KMS-11 (cell line): ENCODE results near the gene DIS3L2.

ENCODE experiments used
- H2AFZ ChIP-seq: fragments of 200-600 bp; sonication (generic); 2 replicates; pipeline ENCODE4 v1.6.1; 2016; ENCODE audit warnings: antibody characterized with exemption, mixed run types, low read depth
- H3K27ac ChIP-seq: fragments of 200-600 bp; sonication (generic); 2 replicates; pipeline ENCODE4 v1.6.1; 2016; ENCODE audit warnings: mild to moderate bottlenecking, mixed run types
- H3K27me3 ChIP-seq: fragments of 200-600 bp; sonication (generic); 2 replicates; pipeline ENCODE4 v1.6.1; 2017; ENCODE audit warnings: mild to moderate bottlenecking, low read depth, mixed run types, moderate library complexity; ENCODE audit not compliant: insufficient read depth
- H3K36me3 ChIP-seq: fragments of 200-600 bp; sonication (generic); 2 replicates; pipeline ENCODE4 v1.6.1; 2017; ENCODE audit warnings: mild to moderate bottlenecking, mixed run types; ENCODE audit not compliant: insufficient read depth
- H3K4me1 ChIP-seq: fragments of 200-600 bp; sonication (generic); 2 replicates; pipeline ENCODE4 v1.6.1; 2016; ENCODE audit warnings: mild to moderate bottlenecking, low read depth, mixed run types; ENCODE audit not compliant: poor library complexity, severe bottlenecking
- H3K4me2 ChIP-seq: fragments of 200-600 bp; sonication (generic); 2 replicates; pipeline ENCODE4 v1.7.0; 2016; ENCODE audit warnings: mild to moderate bottlenecking, mixed run types
- H3K4me3 ChIP-seq: fragments of 200-600 bp; sonication (generic); IDR thresholded peaks from 2 replicates; pipeline ENCODE4 v1.6.1; 2017; ENCODE audit warnings: low read depth, low read length, mixed read lengths; ENCODE audit not compliant: insufficient read depth
- H3K79me2 ChIP-seq: fragments of 200-600 bp; sonication (generic); 2 replicates; pipeline ENCODE4 v1.6.1; 2016; ENCODE audit warnings: low read depth, mixed run types; ENCODE audit not compliant: insufficient read depth
- H3K9ac ChIP-seq: fragments of 200-600 bp; sonication (generic); 2 replicates; pipeline ENCODE4 v1.6.1; 2016; ENCODE audit warnings: mild to moderate bottlenecking, mixed run types
- H4K20me1 ChIP-seq: fragments of 200-600 bp; sonication (generic); 2 replicates; pipeline ENCODE4 v1.6.1; 2016; ENCODE audit warnings: mild to moderate bottlenecking, mixed run types; ENCODE audit not compliant: insufficient read depth
- TF ChIP-seq, protein P1 (sequence below): fragments of 200-600 bp; sonication (generic); conservative IDR thresholded peaks from 2 replicates; pipeline ENCODE4 v1.6.1; 2017; ENCODE audit warnings: low read depth, mild to moderate bottlenecking, antibody characterized with exemption, low read length, moderate library complexity, mixed read lengths

DIS3L2 gene

DNA sequence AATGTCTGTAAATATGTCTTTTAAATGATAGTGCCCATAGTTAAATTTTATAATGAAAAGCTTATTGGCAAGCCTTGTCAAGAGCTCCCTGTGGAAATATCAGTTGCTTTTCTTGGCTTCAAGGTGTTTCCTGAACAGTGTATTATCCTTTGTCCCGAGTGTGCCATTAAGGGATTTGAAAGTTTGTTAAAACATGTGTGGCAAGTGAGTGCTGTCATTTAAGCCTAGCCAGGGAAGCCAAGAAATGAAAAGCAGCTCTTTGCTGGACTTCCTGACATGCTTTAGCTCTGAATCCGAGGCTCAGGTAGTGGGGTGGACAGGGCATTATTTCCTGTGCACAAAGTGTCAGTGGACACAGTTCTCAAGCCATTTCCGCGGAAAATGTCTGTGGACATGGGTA, 111.5 kb downstream of the DIS3L2 start:
- TF ChIP-seq, protein P1, sequence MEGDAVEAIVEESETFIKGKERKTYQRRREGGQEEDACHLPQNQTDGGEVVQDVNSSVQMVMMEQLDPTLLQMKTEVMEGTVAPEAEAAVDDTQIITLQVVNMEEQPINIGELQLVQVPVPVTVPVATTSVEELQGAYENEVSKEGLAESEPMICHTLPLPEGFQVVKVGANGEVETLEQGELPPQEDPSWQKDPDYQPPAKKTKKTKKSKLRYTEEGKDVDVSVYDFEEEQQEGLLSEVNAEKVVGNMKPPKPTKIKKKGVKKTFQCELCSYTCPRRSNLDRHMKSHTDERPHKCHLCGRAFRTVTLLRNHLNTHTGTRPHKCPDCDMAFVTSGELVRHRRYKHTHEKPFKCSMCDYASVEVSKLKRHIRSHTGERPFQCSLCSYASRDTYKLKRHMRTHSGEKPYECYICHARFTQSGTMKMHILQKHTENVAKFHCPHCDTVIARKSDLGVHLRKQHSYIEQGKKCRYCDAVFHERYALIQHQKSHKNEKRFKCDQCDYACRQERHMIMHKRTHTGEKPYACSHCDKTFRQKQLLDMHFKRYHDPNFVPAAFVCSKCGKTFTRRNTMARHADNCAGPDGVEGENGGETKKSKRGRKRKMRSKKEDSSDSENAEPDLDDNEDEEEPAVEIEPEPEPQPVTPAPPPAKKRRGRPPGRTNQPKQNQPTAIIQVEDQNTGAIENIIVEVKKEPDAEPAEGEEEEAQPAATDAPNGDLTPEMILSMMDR, result no peak
- Histone ChIP-seq H3K27ac (no peak overlapping the region), H3K4me2 (no peak overlapping the region), H2AFZ (no peak overlapping the region), H3K9ac (no peak overlapping the region), H3K4me1 (peaks cover under 1% of the 10 kb centered on the region), H3K36me3 (no peaks in the 10 kb centered on the region), H4K20me1 (no peaks in the 10 kb centered on the region), H3K79me2 (no peaks in the 10 kb centered on the region), H3K27me3 (no peaks in the 10 kb centered on the region), H3K4me3 (no peak overlapping the region)

DNA sequence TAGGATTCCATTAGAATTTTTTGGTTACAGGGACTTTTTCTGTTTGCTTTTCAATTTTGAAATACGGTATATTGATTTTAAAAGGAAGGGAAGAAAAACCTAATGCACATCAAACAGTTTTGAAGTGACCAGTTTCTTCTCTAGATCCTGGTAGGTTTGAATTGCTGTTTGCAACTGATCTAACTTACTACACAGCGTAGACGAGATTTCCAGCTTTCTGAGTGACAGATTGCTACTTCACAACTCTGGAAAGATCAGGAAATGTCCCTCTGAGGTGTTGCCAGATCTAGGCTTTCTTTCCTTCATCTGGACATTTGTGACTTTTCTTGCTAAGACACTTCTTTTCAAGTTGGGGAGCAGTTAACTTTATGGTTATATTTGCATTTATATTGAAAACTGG, 112.2 kb downstream of the DIS3L2 start:
- no peaks in the 10 kb centered on the region for H3K27me3 ChIP-seq
- H3K36me3 ChIP-seq, result no peaks in the 10 kb centered on the region
- TF ChIP-seq, protein P1, result no peak
- no peak overlapping the region for H2AFZ ChIP-seq
- H3K79me2 ChIP-seq, result no peaks in the 10 kb centered on the region
- H4K20me1 ChIP-seq, result no peaks in the 10 kb centered on the region
- H3K4me2 ChIP-seq, result no peak overlapping the region
- H3K9ac ChIP-seq, result no peak overlapping the region
- H3K4me3 ChIP-seq, result no peak overlapping the region
- no peaks in the 10 kb centered on the region for H3K4me1 ChIP-seq
- H3K27ac ChIP-seq, result no peak overlapping the region

DNA sequence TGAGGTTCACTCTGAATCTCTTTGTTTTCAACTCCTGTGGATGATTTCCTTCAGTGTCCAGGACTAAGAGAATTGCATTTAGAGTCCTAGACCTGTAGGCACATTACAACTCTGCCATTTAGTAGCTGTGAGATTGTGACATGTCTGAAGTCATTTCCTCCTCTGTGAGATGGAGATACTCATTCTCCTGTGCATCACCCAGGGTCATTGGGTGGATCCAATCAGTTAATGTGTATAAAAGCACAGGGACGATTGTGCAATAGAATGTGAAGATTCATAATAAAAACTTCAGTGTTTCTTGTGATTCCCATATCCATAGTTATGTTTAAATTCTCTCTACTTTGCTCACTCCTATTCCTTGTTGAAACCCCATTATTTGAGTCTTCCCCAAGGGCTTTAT, 113.6 kb downstream of the DIS3L2 start:
- H3K4me1 ChIP-seq, result no peaks in the 10 kb centered on the region
- H3K4me3 ChIP-seq, result no peak overlapping the region
- H4K20me1 ChIP-seq, result no peaks in the 10 kb centered on the region
- H3K27me3 ChIP-seq, result no peaks in the 10 kb centered on the region
- H2AFZ ChIP-seq, result no peak overlapping the region
- H3K79me2 ChIP-seq, result no peaks in the 10 kb centered on the region
- no peak overlapping the region for H3K27ac ChIP-seq
- no peaks in the 10 kb centered on the region for H3K36me3 ChIP-seq
- TF ChIP-seq, protein P1, result no peak
- no peak overlapping the region for H3K4me2 ChIP-seq
- no peak overlapping the region for H3K9ac ChIP-seq

DNA sequence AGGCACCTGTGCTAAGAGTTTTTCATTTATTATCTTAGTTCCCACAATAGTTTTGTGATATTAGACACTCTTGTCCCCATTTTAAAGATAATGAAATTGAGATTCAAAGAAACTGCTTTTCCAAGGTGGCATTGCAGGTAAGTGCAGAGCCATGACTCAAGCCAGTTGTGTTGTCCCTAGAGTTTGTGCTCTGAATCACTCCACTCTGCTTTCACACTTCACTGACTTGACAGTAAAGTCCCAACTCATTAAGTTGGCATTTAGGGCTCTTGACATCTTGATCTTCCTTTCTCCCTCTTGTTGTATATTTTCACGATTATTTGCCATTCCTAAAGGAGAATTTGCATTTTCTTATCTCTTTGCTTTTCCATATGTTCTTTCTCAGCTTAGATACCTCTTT, 114.3 kb downstream of the DIS3L2 start:
- Histone ChIP-seq H3K4me2 (no peak overlapping the region), H3K27ac (no peak overlapping the region), H4K20me1 (no peaks in the 10 kb centered on the region), H2AFZ (no peak overlapping the region), H3K4me1 (no peaks in the 10 kb centered on the region), H3K27me3 (no peaks in the 10 kb centered on the region), H3K4me3 (no peak overlapping the region), H3K79me2 (no peaks in the 10 kb centered on the region), H3K36me3 (no peaks in the 10 kb centered on the region), H3K9ac (no peak overlapping the region)
- TF ChIP-seq, protein P1, result no peak
